Measurements from ENCODE around the gene GHSR. TPM values are rescaled to one million over a fixed set of nuclear protein-coding genes. Genes with fewer than 3 reads are reported as not detected.

GHSR gene
- total and polyA plus RNA-seq, 2 of the 8 experiments (the other 6 are each of a cell fraction or from before 2014, with no cell fraction given) = not detected

DNA sequence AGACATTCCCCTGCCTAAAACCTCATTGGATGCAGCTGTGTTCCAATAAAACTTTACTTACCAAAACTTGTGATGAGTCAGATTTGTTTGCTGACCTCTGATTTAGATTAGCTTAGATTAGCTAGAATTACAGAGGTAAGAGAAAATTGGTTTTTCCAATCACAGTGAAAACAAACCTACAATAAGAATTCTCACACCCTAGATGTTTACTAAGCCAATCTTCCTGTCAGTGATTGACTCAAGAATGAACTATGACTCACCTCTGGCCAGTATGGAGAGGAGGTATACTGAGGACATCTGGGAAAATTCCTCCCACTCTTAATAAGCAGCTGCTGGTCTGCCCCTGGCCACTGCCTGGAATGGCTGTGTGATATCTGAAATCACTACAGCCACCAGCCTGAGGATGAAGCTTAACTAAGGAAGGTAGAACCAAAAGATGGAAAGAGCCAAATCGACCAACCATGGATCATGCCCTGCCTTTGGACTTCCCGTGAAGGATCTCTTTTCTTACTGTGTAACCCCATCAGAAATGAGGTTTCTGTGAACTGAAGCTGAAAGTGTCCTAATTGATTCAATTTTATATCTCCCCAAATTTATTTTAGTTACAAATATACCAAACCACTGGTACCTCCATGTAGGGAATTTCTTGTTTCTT, 19.0 kb upstream of the GHSR start:
- Histone ChIP-seq H4K5ac (ENCODE audit: insufficient read length, low read depth, low read length) (no peak overlapping the region), H4K8ac (ENCODE audit: extremely low read depth, insufficient read depth, low read length) (no peak overlapping the region), H3K4me3 (ENCODE audit: extremely low read depth in 1 of 4, insufficient read depth in 2 of 4, low read depth in 3 of 4, low read length in 4 of 4) (no peak overlapping the region), H2AK5ac (ENCODE audit: low read depth, low read length) (no peak overlapping the region), H3K23me2 (ENCODE audit: low read depth, low read length) (no peaks in the 10 kb centered on the region), H3K4ac (replicated peaks; ENCODE audit: insufficient read length, low read depth, low read length) (no peak overlapping the region), H2BK120ac (replicated peaks; ENCODE audit: low read depth, low read length) (no peak overlapping the region), H2BK5ac (ENCODE audit: low read depth, low read length) (no peak overlapping the region), H3K27me3 (replicated peaks in 1 of 4; ENCODE audit: control insufficient read depth in 3 of 4, extremely low read depth in 1 of 4, insufficient read depth in 3 of 4, low read length in 3 of 4) (no peaks in the 10 kb centered on the region), H3K23ac (ENCODE audit: insufficient read length) (no peak overlapping the region), H3K79me2 (ENCODE audit: control insufficient read depth in 1 of 2, insufficient read depth in 2 of 2, low read length in 2 of 2) (no peaks in the 10 kb centered on the region), H3K9ac (replicated peaks in 1 of 4; ENCODE audit: extremely low read depth in 1 of 4, low read depth in 3 of 4, low read length in 3 of 4) (no peak overlapping the region), H4K91ac (replicated peaks; ENCODE audit: insufficient read length, low read length) (no peak overlapping the region), H3K79me1 (ENCODE audit: low read depth, low read length) (no peaks in the 10 kb centered on the region), H3K27ac (ENCODE audit: low read depth, low read length) (no peak overlapping the region), H3K4me2 (ENCODE audit: insufficient read depth in 1 of 2, low read depth in 2 of 2, low read length in 2 of 2) (no peak overlapping the region), H2AFZ (ENCODE audit: low read length) (no peak overlapping the region), H3K14ac (ENCODE audit: insufficient read length) (no peak overlapping the region), H2BK15ac (ENCODE audit: low read length) (no peak overlapping the region), H3K9me3 (ENCODE audit: insufficient read depth in 2 of 2, low read depth in 1 of 2, low read length in 1 of 2) (no peaks in the 10 kb centered on the region; a peak in 1 of 4 replicates), H2BK12ac (ENCODE audit: low read depth, low read length) (no peak overlapping the region), H4K20me1 (replicated peaks in 1 of 2; ENCODE audit: control insufficient read depth in 1 of 2, insufficient read depth in 2 of 2, low read length in 2 of 2) (no peaks in the 10 kb centered on the region), H3K4me1 (replicated peaks in 1 of 4; ENCODE audit: control insufficient read depth in 3 of 4, insufficient read depth in 4 of 4, low read length in 3 of 4) (no peaks in the 10 kb centered on the region), H2BK20ac (ENCODE audit: low read length) (no peak overlapping the region), H3K36me3 (ENCODE audit: control insufficient read depth in 2 of 4, insufficient read depth in 4 of 4, low read length in 3 of 4) (no peaks in the 10 kb centered on the region), H3K56ac (replicated peaks; ENCODE audit: insufficient read length, low read depth, low read length) (no peak overlapping the region), H3K18ac (ENCODE audit: extremely low read depth, low read length) (no peak overlapping the region)
- ChIA-PET POLR2A (ENCODE audit: partially characterized antibody) (no interaction called here), CTCF (ENCODE audit: partially characterized antibody) (interaction anchor here (0.6 to 1.8 kb wide), 8 partner anchors 8 to 432 kb away, joined by 3 to 7 read pairs (median 4); no protein-coding TSS in a partner anchor)
- FAIRE-seq (no peak), DNase-seq (ENCODE audit: low read depth in 1 of 2, low spot score in 2 of 2) (no peak)
- 88% methylated on average over 2 of the region's 2 CpGs; no CpG with 5 or more reads in 1 of the 2 experiments for WGBS, 2 experiments (ENCODE audit: extremely low coverage in 1 of 2, insufficient coverage in 1 of 2, insufficient read length in 1 of 2, insufficient replicate concordance in 2 of 2, low coverage in 1 of 2, low lambda C conversion rate in 2 of 2, missing lambda C conversion rate in 1 of 2)
- TF ChIP-seq GABPA (IDR thresholded peaks at IDR 0.05; ENCODE audit: borderline replicate concordance, insufficient read depth, low read length) (no peak), BRCA1 (IDR thresholded peaks at IDR 0.05; ENCODE audit: low read depth, low read length) (no peak), MAX (IDR thresholded peaks at IDR 0.05) (no peak), JUN (IDR thresholded peaks at IDR 0.05; ENCODE audit: low read depth, low read length) (no peak), TAF1 (IDR thresholded peaks at IDR 0.05; ENCODE audit: low read depth, low read length) (no peak), SIRT6 (IDR thresholded peaks at IDR 0.05; ENCODE audit: low read length) (no peak), RBBP5 (IDR thresholded peaks at IDR 0.05; ENCODE audit: borderline replicate concordance, low read depth, low read length) (no peak), KDM1A (IDR thresholded peaks at IDR 0.05; ENCODE audit: borderline replicate concordance, low read length) (no peak), SP1 (IDR thresholded peaks at IDR 0.05; ENCODE audit: low read depth, low read length) (no peak), TEAD4 (IDR thresholded peaks at IDR 0.05; ENCODE audit: low read depth, low read length) (no peak), POLR2AphosphoS5 (IDR thresholded peaks at IDR 0.05; ENCODE audit: low read depth, low read length) (no peak), CHD1 (IDR thresholded peaks at IDR 0.05; ENCODE audit: low read depth, low read length) (no peak), NANOG (IDR thresholded peaks at IDR 0.05; ENCODE audit: insufficient read depth, low read depth, low read length, poor library complexity, severe bottlenecking) (no peak), KDM5A (IDR thresholded peaks at IDR 0.05; ENCODE audit: low read length) (no peak), ASH2L (IDR thresholded peaks at IDR 0.05; ENCODE audit: low read length) (no peak)

Measured in H1 (cell line).